GM13976 (cell line): ENCODE data around the gene GP1BB.

Experiments used
- DNase-seq: peaks from one replicate; pipeline ENCODE4 v3.0.0; 2012; ENCODE audit warnings: low spot score
- in situ Hi-C: fragments of 300-500 bp; cut with MboI; formaldehyde crosslinking; loops from one replicate; pipeline ENCODE4 v1.12.0; 2022; ENCODE audit warnings: low sequenced_read_pairs, mixed read lengths, inconsistent platforms; ENCODE audit not compliant: unreplicated experiment
- TF ChIP-seq, protein P1 (sequence below): IDR thresholded peaks from 2 replicates; pipeline ENCODE4 v1.5.1; 2012; ENCODE audit warnings: borderline replicate concordance, mild to moderate bottlenecking; ENCODE audit not compliant: insufficient read depth; ENCODE audit errors: extremely low read depth, missing control alignments, control extremely low read depth

Gene GP1BB

DNA sequence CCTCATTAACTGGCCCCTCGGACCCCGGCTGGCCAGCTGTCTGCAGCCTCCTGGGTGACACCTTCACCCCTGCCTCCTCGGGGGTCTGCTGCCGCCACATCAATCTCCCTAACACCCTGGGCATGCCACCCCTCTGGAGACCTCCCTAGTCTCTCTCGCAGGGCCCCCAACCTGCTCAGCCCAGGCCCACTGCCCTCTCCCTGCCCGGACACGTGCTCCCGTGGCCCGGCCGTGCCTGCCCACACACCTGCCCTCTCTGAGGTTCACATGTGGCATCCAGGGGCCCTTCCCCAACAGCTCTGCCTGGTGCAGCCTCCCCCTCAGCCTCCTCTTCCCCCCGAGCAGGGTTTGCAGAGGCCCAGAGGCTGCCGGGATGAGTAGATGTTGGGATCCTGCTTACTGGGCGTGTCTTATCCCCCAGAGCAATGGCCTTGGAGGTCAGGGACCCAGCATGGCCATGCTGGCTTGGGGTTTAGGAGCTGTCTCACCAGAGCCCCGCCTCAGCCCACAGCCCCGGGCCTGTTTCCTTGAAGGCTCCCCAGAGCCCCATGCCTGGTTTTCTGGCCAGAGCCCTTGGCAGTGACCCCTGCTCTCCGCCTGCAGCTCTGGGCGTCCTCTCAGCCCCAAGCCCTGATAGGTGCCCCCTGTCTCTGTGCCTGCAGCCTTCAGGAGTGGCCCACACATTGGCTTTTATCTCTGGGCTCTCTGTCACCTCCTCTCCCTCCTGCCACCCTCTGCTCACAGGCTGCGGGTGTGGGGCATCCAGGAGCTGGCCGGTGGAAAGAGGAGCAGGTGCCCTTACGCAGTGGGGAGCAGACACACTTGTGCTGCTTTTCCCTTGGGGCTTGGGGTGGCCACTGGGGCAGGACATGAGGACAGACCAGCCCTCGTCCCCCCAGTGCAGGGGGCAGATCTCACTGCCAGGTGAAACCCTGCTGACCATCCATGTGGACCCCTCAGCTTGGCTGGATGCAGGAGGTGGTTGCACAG lies 34.7 kb upstream of the GP1BB start:
- TF ChIP-seq, protein P1, sequence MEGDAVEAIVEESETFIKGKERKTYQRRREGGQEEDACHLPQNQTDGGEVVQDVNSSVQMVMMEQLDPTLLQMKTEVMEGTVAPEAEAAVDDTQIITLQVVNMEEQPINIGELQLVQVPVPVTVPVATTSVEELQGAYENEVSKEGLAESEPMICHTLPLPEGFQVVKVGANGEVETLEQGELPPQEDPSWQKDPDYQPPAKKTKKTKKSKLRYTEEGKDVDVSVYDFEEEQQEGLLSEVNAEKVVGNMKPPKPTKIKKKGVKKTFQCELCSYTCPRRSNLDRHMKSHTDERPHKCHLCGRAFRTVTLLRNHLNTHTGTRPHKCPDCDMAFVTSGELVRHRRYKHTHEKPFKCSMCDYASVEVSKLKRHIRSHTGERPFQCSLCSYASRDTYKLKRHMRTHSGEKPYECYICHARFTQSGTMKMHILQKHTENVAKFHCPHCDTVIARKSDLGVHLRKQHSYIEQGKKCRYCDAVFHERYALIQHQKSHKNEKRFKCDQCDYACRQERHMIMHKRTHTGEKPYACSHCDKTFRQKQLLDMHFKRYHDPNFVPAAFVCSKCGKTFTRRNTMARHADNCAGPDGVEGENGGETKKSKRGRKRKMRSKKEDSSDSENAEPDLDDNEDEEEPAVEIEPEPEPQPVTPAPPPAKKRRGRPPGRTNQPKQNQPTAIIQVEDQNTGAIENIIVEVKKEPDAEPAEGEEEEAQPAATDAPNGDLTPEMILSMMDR: no peak
- in situ Hi-C loops: no loop called here
- DNase-seq: no peak

DNA sequence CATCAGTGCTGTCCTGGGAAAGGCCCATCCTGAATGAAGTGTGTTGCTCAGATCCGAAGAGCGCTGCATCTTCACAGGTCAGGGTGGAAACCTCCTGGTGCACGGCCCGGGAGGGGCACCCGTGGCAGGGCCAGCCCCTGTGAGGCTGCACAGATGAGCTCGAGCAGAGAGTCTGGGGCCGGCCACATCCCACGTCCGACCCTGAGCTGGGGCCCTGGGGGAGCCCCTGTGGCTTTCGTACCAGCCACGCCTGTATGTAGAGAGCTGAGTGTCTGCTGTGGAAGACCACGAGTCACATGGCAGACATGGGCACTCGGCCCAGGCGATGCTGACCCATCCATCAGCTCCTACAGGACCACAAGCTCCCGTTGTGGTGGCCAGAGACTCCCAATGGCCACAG lies 33.9 kb upstream of the GP1BB start:
- no peak for DNase-seq
- TF ChIP-seq, protein P1: no peak
- in situ Hi-C loops: no loop called here

DNA sequence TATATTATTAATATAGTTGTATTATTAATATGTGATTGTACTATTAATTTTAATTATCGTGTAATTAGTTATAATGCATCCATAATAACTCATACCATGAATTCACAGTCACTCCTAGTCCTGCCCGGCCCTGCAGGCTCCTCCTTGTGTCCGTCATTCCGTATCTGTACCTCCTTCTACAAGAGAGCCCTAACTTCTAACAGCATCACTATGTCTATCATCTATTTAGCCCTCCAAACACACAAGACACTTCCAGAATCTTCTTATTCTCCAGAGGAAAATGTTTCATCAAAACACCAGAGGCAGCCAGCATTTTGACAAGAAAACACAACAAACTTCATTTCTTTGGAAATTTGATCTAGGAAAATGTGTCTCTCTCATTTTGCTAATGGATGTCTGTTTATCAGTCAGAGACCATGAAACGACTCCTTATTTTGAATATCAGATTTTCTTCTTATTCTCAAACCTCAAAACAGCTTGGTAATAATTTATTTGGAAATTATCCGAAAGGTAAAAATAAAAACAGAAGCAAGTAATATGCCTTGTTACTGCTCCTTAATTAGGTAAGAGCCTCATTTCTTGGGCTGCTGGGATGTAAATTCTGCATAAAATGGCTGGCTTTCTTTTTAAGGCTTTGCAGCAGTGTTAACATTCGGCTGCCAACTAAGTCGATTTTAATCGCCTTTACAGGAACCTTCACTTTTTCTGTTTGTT lies 32.2 kb upstream of the GP1BB start:
- DNase-seq: no peak
- in situ Hi-C loops: no loop called here
- TF ChIP-seq, protein P1: no peak

DNA sequence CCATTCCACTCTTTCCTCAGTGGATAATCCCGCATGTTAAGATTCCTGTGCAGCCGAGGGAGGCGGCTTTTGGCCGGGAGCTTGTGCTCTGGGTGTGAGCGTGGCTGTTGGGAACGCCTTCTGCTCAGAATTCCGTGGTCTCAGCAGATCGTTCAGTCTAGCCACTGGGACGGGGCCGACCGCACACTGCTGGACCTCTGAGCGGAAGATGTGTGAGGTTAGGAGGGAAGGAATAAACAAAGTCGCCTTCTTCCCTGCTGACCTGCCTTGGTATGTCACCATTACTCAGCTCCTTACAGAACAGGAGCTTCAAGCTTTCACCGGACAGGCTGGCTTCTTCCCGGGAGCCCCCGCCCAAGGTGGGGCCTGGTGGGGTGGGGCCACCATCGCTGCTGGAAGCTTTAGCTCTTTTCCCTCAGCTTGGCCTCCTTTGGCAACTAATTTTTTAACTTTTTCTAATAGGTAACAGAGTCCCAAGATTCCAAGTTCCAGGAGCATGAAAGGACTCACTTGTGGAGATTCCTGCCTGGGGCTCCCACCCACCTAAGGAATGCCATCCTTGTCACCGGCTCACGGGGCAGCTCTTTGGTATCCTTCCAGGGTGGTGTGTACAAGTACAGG lies 31.5 kb upstream of the GP1BB start:
- DNase-seq: no peak
- TF ChIP-seq, protein P1: no peak
- in situ Hi-C loops: no loop called here

DNA sequence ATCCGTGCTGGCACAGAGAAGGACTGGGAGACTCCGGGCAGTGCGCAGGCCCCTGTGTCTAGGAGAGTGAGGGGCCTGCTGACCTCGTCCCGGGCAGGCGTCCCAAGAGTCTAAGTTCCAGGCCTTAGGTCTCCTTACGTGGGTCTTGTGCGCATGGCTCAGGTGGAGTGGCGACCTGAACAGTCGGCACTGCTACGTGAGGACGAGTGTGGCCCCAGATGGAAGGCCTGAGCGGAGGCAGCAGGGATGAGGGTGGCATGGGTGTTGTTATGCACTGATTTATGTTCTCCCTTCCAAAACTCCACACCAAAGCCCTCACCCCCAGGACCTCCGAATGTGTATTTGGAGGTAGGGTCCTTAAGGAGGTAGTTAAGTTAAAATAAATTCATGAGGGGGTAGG lies 29.8 kb upstream of the GP1BB start:
- no peak for DNase-seq
- TF ChIP-seq, protein P1: no peak

DNA sequence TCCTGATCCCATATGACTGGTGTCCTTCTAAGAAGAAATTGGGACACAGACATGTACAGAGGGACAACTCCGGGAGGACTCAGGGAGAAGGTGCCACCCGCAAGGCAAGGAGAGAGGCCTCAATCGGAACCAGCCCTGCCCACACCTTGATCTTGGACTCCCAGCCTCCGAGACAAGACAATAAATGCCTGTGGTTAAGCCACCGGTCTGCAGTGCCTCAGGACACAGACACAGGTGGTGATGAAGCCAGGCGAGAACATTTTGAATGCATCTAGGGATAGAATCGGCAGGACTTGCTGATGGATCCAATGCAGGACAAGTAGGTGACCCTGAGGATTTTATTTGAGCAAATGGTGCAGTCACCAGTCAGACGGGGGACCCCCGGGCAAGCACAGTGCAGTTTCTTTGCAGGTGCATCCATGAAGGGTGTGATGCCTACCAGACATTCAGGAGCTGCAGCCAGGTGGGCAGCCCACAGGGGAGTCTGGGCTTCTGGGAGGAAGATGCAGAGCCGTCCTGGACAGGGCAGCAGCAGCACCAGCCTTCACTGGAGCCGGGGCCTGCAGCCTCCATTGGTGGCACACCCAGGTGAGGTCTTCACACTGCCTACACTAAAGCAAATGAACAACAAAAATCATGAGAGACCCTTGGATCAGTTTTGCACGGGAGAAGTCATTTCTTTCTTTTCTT lies 29.2 kb upstream of the GP1BB start:
- DNase-seq: no peak
- in situ Hi-C loops: no loop called here
- TF ChIP-seq, protein P1: no peak

More for the DNA sequence above, 29.8 kb upstream of the GP1BB start:
- in situ Hi-C loops: no loop called here
